ENCODE data around the gene PALB2. TPM values are rescaled to one million over a fixed set of nuclear protein-coding genes. Genes with fewer than 3 reads are reported as not detected.

The PALB2 gene
- total and polyA plus RNA-seq, 2 of the 8 experiments (the other 6 are each of a cell fraction or from before 2014, with no cell fraction given): 12.5 to 33.1 TPM

GRCh38 chr16:23651943-23652468 lies 10.9 kb upstream of the PALB2 start:
- Histone ChIP-seq H3K14ac (ENCODE audit: insufficient read length) (no peak overlapping the region), H3K9me3 (ENCODE audit: insufficient read depth in 2 of 2, low read depth in 1 of 2, low read length in 1 of 2) (no peaks in the 10 kb centered on the region), H3K23me2 (ENCODE audit: low read depth, low read length) (no peaks in the 10 kb centered on the region), H2BK12ac (ENCODE audit: low read depth, low read length) (no peak overlapping the region), H4K8ac (ENCODE audit: extremely low read depth, insufficient read depth, low read length) (no peak overlapping the region), H2BK15ac (ENCODE audit: low read length) (no peak overlapping the region), H3K27ac (ENCODE audit: low read depth, low read length) (no peak overlapping the region), H3K4me3 (ENCODE audit: extremely low read depth in 1 of 4, insufficient read depth in 2 of 4, low read depth in 3 of 4, low read length in 4 of 4) (no peak overlapping the region), H3K4me2 (ENCODE audit: insufficient read depth in 1 of 2, low read depth in 2 of 2, low read length in 2 of 2) (no peak overlapping the region), H3K23ac (ENCODE audit: insufficient read length) (no peak overlapping the region), H4K20me1 (replicated peaks in 1 of 2; ENCODE audit: control insufficient read depth in 1 of 2, insufficient read depth in 2 of 2, low read length in 2 of 2) (peaks cover under 1 to 5% of the 10 kb centered on the region in 2 experiments), H3K9ac (replicated peaks in 1 of 4; ENCODE audit: extremely low read depth in 1 of 4, low read depth in 3 of 4, low read length in 3 of 4) (no peak overlapping the region), H2AFZ (ENCODE audit: low read length) (no peak overlapping the region), H3K79me1 (ENCODE audit: low read depth, low read length) (no peaks in the 10 kb centered on the region), H3K4ac (replicated peaks; ENCODE audit: insufficient read length, low read depth, low read length) (no peak overlapping the region), H2AK5ac (ENCODE audit: low read depth, low read length) (no peak overlapping the region), H2BK120ac (replicated peaks; ENCODE audit: low read depth, low read length) (no peak overlapping the region), H4K91ac (replicated peaks; ENCODE audit: insufficient read length, low read length) (no peak overlapping the region), H2BK20ac (ENCODE audit: low read length) (no peak overlapping the region), H3K18ac (ENCODE audit: extremely low read depth, low read length) (no peak overlapping the region), H3K79me2 (ENCODE audit: control insufficient read depth in 1 of 2, insufficient read depth in 2 of 2, low read length in 2 of 2) (peaks cover 0 to 31% of the 10 kb centered on the region in 2 experiments; a peak in 2 of 4 replicates), H3K27me3 (replicated peaks in 1 of 4; ENCODE audit: control insufficient read depth in 3 of 4, extremely low read depth in 1 of 4, insufficient read depth in 3 of 4, low read length in 3 of 4) (no peaks in the 10 kb centered on the region), H3K36me3 (ENCODE audit: control insufficient read depth in 2 of 4, insufficient read depth in 4 of 4, low read length in 3 of 4) (peaks cover 0 to 8% (median 2%) of the 10 kb centered on the region in 4 experiments; a peak in 1 of 8 replicates), H4K5ac (ENCODE audit: insufficient read length, low read depth, low read length) (no peak overlapping the region), H2BK5ac (ENCODE audit: low read depth, low read length) (no peak overlapping the region), H3K4me1 (replicated peaks in 1 of 4; ENCODE audit: control insufficient read depth in 3 of 4, insufficient read depth in 4 of 4, low read length in 3 of 4) (no peaks in the 10 kb centered on the region), H3K56ac (replicated peaks; ENCODE audit: insufficient read length, low read depth, low read length) (no peak overlapping the region)
- WGBS, 2 experiments (ENCODE audit: extremely low coverage in 1 of 2, insufficient coverage in 1 of 2, insufficient read length in 1 of 2, insufficient replicate concordance in 2 of 2, low coverage in 1 of 2, low lambda C conversion rate in 2 of 2, missing lambda C conversion rate in 1 of 2): 94% methylated on average over 4 of the region's 4 CpGs; no CpG with 5 or more reads in 1 of the 2 experiments
- no peak for FAIRE-seq
- POLR2A ChIA-PET (ENCODE audit: partially characterized antibody): interaction anchor here (1.0 to 2.1 kb wide), 2 partner anchors 11 to 94 kb away, joined by 3 to 6 read pairs; partner anchors contain the start of genes DCTN5, PALB2 and UBFD1
- DNase-seq (ENCODE audit: low read depth in 1 of 2, low spot score in 2 of 2): no peak
- TF ChIP-seq CTBP2 (IDR thresholded peaks at IDR 0.05; ENCODE audit: borderline replicate concordance, insufficient read depth, insufficient read length, low read length) (no peak), TBP (IDR thresholded peaks at IDR 0.05; ENCODE audit: low read depth, low read length) (no peak), NRF1 (IDR thresholded peaks at IDR 0.05; ENCODE audit: low read depth, low read length) (no peak), GABPA (IDR thresholded peaks at IDR 0.05; ENCODE audit: borderline replicate concordance, insufficient read depth, low read length) (no peak), CBX5 (IDR thresholded peaks at IDR 0.05; ENCODE audit: low read depth, low read length) (no peak), CHD2 (IDR thresholded peaks at IDR 0.05; ENCODE audit: low read length) (no peak), SIRT6 (IDR thresholded peaks at IDR 0.05; ENCODE audit: low read length) (no peak), SP4 (IDR thresholded peaks at IDR 0.05; ENCODE audit: low read length) (no peak), YY1 (IDR thresholded peaks at IDR 0.05; ENCODE audit: low read depth, low read length) (no peak), CEBPB (IDR thresholded peaks at IDR 0.05; ENCODE audit: low read depth, low read length) (no peak), HDAC6 (IDR thresholded peaks at IDR 0.05; ENCODE audit: low read depth, low read length) (no peak), SP2 (IDR thresholded peaks at IDR 0.05; ENCODE audit: low read length) (no peak), EP300 (IDR thresholded peaks at IDR 0.05; ENCODE audit: borderline replicate concordance in 1 of 2, low read depth in 2 of 2, low read length in 2 of 2) (no peak)
- TF ChIP-seq, protein P1, sequence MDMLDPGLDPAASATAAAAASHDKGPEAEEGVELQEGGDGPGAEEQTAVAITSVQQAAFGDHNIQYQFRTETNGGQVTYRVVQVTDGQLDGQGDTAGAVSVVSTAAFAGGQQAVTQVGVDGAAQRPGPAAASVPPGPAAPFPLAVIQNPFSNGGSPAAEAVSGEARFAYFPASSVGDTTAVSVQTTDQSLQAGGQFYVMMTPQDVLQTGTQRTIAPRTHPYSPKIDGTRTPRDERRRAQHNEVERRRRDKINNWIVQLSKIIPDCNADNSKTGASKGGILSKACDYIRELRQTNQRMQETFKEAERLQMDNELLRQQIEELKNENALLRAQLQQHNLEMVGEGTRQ (IDR thresholded peaks at IDR 0.05; ENCODE audit: low read length): no peak
- CTCF ChIA-PET (ENCODE audit: partially characterized antibody): no interaction called here

Data from H1 (cell line).